SK-N-SH treated with all-trans-retinoic acid at 6 μM for 48 hours (cell line): ENCODE data around the gene SPATS2.

Source experiments
- ARNTL ChIP-seq: fragments of 450-650 bp; formaldehyde crosslinking; IDR thresholded peaks from 2 replicates; pipeline ENCODE4 v1.5.0; 2020; ENCODE audit warnings: low read depth, mild to moderate bottlenecking, moderate library complexity, borderline replicate concordance
- CSDC2 ChIP-seq: fragments of 250-450 bp; sonication (Bioruptor Pico); IDR thresholded peaks from 2 replicates; pipeline ENCODE4 v1.5.0; 2020; ENCODE audit warnings: mild to moderate bottlenecking, moderate library complexity
- CSRNP3 ChIP-seq: fragments of 250-450 bp; sonication (Bioruptor Pico); IDR thresholded peaks from 2 replicates; pipeline ENCODE4 v1.5.1; 2021; ENCODE audit warnings: mild to moderate bottlenecking, moderate library complexity
- ESRRG ChIP-seq: fragments of 250-450 bp; sonication (Bioruptor Pico); IDR thresholded peaks from 2 replicates; pipeline ENCODE4 v1.6.1; 2021; ENCODE audit warnings: mild to moderate bottlenecking
- OSR1 ChIP-seq: fragments of 250-450 bp; sonication (Bioruptor Pico); IDR thresholded peaks from 2 replicates; pipeline ENCODE4 v1.8.0; 2022; ENCODE audit warnings: moderate library complexity, mild to moderate bottlenecking, inconsistent platforms
- POU6F1 ChIP-seq: fragments of 250-450 bp; sonication (Bioruptor Pico); IDR thresholded peaks from 2 replicates; pipeline ENCODE4 v1.8.0; 2021; ENCODE audit warnings: low read depth, mild to moderate bottlenecking, moderate library complexity, borderline replicate concordance
- ZFP30 ChIP-seq: fragments of 450-650 bp; formaldehyde crosslinking; IDR thresholded peaks from 2 replicates; pipeline ENCODE4 v1.5.0; 2022; ENCODE audit warnings: mild to moderate bottlenecking, moderate library complexity
- ZNF70 ChIP-seq: fragments of 450-650 bp; formaldehyde crosslinking; IDR thresholded peaks from 2 replicates; pipeline ENCODE4 v1.5.0; 2020; ENCODE audit warnings: mild to moderate bottlenecking, moderate library complexity
- TF ChIP-seq, protein P1 (sequence below): fragments of 250-450 bp; sonication (Bioruptor Pico); IDR thresholded peaks from 2 replicates; pipeline ENCODE4 v1.8.0; 2020; ENCODE audit warnings: mild to moderate bottlenecking, moderate library complexity, borderline replicate concordance
- TF ChIP-seq, protein P2 (sequence below): fragments of 250-450 bp; sonication (Bioruptor Pico); IDR thresholded peaks from 2 replicates; pipeline ENCODE4 v1.5.1; 2020; ENCODE audit warnings: low read depth, mild to moderate bottlenecking, moderate library complexity

DNA sequence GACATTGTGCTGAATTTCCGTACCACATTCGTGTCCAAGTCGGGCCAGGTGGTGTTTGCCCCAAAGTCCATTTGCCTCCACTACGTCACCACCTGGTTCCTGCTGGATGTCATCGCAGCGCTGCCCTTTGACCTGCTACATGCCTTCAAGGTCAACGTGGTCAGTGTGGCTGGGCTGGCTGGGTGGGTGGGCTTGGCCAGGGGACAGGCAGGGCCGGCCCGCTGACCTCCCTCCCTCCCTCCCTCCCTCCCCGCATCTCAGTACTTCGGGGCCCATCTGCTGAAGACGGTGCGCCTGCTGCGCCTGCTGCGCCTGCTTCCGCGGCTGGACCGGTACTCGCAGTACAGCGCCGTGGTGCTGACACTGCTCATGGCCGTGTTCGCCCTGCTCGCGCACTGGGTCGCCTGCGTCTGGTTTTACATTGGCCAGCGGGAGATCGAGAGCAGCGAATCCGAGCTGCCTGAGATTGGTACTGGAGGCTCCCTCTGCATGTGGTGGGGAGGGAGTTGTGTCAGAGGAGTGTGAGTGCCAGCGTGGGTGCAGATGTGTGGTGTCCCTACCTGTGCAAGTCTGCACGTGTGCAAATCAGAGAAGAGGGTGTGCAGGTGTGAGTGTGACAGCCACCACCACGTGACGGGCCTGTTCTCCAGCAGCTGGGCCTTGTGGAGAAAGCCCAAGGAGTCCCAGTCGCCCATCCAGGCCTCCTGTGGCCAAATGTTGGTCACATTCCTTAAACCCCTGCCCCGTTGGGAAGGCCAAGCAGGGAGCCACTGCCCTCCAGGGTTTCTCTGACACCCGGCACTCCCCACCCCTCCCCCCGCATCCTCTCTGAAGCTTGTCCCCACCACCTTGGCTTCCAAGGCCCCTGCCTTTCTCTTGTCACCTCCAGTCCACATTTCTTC is 176.9 kb downstream of the SPATS2 start:
- TF ChIP-seq ZNF70 (no peak), CSRNP3 (CRISPR knock-in tag) (no peak), POU6F1 (CRISPR knock-in tag) (no peak), ARNTL (no peak), ESRRG (CRISPR knock-in tag) (no peak), OSR1 (CRISPR knock-in tag) (no peak), CSDC2 (CRISPR knock-in tag) (no peak), ZFP30 (CRISPR knock-in tag) (no peak)
- TF ChIP-seq, protein P1, sequence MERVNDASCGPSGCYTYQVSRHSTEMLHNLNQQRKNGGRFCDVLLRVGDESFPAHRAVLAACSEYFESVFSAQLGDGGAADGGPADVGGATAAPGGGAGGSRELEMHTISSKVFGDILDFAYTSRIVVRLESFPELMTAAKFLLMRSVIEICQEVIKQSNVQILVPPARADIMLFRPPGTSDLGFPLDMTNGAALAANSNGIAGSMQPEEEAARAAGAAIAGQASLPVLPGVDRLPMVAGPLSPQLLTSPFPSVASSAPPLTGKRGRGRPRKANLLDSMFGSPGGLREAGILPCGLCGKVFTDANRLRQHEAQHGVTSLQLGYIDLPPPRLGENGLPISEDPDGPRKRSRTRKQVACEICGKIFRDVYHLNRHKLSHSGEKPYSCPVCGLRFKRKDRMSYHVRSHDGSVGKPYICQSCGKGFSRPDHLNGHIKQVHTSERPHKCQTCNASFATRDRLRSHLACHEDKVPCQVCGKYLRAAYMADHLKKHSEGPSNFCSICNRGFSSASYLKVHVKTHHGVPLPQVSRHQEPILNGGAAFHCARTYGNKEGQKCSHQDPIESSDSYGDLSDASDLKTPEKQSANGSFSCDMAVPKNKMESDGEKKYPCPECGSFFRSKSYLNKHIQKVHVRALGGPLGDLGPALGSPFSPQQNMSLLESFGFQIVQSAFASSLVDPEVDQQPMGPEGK = no peak
- TF ChIP-seq, protein P2, sequence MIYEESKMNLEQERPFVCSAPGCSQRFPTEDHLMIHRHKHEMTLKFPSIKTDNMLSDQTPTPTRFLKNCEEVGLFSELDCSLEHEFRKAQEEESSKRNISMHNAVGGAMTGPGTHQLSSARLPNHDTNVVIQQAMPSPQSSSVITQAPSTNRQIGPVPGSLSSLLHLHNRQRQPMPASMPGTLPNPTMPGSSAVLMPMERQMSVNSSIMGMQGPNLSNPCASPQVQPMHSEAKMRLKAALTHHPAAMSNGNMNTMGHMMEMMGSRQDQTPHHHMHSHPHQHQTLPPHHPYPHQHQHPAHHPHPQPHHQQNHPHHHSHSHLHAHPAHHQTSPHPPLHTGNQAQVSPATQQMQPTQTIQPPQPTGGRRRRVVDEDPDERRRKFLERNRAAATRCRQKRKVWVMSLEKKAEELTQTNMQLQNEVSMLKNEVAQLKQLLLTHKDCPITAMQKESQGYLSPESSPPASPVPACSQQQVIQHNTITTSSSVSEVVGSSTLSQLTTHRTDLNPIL (CRISPR knock-in tag) = no peak
